ENCODE results near the gene KAT8.
"Not testable (repeated sequence)": the region's sequence is repeated elsewhere in the genome, so short reads cannot be mapped to it uniquely, and the experiment has no call there.

KAT8 gene

DNA sequence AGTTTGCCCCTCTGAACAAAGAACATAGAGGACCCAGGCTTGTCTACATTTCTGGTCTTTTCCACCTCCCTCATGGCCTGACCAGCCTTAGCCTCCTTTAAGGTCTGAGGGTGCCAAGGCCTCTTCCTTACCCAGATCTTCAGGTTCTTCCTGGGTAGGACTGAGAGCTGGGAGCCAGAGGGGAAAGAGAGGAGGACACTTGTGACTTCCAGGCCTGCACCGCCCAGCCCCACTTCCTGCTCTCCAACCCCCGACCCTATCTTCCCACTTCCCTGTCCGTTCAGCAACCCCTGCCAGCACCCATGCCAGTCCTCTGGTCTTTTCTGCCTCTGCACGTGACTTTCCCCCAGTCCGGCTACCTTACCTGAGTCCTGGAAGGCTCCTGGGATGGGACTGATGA, 31.9 kb downstream of the KAT8 start:
- DNase-seq = no peak

DNA sequence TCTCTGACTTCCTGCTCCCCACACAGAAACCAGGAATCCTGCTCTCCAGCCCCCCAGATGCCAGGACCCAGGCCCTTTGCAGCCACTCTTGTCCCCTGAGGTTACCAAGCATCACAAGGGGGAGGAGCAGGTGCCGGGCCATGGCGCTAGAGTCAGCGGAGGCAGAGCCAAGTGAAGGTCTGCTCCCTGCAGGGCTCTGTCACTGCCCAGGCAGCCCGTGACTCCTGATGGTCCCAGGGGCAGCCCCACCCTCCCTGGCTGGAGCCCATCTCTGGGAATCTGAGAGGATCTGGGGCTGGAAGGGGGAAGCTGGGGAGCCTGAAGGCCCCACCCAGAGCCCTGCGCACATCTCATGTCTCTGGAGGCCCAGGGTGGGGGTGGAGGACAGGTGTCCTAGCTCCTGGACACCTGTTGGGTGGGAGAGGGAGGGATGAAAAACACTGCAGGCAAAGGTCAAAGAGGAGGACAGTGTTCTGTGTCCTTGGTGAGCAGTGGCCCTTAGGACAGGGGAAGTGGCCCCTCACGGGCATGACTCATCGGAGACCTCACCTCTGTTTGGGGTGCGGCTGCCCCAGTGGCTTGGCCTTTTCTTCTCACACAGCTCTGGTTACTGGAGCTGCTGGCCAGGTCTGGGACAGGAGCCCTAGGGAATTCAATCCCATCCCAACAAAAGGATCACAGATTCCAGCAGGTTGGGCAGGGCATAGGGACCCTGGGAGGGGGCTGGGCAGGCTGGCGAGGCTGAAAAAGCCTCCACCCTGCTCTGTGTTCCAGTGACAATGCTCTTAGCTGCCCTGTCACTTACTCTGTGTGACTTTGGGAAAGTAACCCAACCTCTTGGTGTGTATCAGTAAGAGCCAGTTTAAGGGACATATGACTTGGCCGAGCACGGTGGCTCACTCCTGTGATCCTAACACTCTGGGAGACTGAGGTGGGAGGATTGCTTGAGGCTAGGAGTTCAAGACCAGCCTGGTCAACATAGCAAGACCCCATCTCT, 32.7 kb downstream of the KAT8 start, which contains the start of gene PRSS36:
Gene PRSS36, minus strand, starts transcription at position 173 of the 997 bp plus-strand sequence. Its CDS starts 31 bp downstream, at position 142.
- no peak for DNase-seq

DNA sequence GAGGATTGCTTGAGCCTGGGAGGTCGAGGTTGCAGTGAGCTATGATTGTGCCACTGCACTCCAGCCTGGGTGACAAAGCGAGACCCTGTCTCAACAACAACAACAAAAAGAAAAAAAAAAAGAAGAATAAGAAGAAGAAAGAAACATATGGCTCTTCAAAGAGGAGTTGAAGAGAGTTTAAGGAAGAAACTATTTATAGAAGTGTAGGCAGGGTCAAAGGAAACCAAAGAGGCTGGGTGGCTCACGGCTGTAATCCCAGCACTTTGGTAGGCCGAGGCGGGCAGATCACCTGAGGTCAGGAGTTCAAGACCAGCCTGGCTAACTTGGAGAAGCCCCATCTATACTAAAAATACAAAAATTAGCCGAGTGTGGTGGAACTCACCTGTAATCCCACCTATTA, 33.5 kb downstream of the KAT8 start:
- not testable (repeated sequence) for DNase-seq

DNA sequence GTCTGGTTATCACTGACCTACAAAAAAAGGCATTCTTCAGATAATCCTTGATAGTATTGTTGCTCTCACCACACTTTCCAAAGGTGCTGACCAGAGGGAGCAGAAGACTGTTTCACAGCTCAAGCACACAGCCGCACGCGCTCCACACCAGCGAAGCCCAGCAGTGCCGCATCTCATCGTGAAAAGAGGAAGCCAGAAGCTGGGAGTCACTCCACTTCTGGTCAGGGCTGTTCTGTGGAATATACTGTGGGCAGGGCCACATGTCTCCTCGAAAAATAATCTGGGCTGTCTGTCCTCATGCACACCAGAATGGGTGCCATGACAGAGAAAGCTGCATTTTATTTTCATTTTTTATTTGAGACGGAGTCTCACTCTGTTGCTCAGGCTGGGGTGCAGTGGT, 39.7 kb downstream of the KAT8 start:
- no peak for DNase-seq

DNA sequence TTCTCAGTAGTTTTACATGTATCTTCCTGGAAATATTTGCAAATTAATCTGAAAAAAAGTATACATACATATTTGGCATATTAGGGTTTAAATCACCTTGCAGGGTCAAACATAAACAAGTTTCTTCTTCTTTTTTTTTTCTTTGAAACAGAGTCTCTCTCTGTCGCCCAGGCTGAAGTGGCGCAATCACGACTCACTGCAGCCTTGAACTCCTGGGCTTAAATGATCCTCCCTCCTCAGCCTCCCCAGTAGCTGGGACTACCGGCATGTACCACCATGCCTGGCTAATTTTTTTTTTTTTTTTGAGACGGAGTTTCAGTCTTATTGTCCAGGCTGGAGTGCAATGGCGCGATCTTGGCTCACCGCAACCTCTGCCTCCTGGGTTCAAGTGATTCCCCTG, 49.9 kb downstream of the KAT8 start:
- DNase-seq = no peak

DNA sequence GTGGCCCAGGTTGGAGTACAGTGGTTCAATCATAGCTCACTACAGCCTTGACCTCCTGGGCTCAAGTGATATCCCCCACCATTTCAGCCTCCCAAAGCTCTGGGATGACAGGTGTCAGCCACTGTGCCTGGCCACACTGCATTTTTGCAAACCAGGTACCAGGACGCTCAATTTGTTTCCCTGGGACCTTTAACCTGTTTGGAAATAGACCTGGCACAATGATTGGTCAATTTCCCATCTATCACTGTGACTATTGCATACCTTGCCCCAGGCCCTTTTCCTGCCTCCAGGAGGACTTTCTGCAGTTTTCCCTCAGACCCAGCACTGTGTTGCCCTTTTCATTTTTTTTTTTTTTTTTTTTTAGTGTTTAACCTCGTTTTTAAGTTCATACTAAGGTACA, 51.4 kb downstream of the KAT8 start:
- DNase-seq = no peak

DNA sequence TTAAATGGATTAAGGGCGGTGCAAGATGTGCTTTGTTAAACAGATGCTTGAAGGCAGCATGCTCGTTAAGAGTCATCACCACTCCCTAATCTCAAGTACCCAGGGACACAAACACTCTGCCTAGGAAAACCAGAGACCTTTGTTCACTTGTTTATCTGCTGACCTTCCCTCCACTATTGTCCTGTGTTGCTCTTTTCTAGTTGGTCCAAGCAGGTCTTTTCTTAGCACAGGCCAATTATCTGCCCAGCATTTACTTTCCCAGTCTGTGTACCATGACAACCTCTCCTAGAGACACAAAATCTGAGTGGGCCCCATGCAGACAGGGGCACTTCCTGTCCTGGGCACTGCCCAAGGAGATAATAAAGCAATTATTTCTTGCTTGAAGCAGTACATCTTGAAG, 52.6 kb downstream of the KAT8 start:
- not testable (repeated sequence) for DNase-seq

DNA sequence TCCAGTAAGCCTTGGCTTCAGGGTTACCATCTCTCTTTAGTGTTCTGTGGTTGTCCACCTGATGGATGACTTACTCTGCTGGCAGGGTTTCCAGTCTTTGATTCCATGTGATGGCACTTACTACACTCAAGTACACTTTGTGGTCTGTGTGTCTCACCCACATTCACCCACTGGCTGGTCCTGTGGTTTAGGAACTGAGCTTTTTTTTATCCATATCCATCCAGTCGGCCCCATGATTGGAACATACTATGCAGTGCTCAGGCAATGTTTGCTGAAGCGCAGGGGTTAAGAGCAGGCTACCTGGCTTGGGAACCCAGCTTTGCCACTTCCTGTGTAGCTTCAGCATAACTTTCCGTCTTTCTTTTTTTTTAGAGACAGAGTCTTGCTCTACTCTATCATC, 59.7 kb downstream of the KAT8 start:
- no peak for DNase-seq

DNA sequence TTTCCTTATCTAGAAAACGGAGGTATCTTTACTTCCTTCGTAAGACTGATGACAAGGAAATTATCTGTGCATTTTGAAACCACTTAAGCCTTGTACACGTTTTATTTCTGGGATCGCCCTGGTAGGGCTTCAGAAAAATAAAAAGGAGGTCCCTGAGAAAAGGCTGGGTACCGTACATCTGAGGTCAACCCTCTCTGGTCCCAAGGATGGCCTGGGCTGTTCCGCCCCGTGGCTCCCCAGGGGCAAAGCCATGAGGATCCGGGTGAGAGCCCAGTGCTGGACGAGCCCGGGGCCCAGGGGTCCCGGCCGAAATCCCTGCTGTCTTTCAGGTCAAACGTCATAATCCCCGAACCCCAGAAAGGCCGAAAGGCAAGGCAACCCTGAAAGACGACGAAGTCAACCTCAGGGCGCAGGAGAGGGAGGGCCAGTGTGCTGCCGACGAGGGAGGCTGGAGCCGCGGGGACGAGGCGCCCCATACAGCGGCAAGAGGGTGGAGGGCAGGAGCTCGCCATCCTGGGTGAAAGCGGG, 61.8 kb downstream of the KAT8 start:
- DNase-seq = no peak

DNA sequence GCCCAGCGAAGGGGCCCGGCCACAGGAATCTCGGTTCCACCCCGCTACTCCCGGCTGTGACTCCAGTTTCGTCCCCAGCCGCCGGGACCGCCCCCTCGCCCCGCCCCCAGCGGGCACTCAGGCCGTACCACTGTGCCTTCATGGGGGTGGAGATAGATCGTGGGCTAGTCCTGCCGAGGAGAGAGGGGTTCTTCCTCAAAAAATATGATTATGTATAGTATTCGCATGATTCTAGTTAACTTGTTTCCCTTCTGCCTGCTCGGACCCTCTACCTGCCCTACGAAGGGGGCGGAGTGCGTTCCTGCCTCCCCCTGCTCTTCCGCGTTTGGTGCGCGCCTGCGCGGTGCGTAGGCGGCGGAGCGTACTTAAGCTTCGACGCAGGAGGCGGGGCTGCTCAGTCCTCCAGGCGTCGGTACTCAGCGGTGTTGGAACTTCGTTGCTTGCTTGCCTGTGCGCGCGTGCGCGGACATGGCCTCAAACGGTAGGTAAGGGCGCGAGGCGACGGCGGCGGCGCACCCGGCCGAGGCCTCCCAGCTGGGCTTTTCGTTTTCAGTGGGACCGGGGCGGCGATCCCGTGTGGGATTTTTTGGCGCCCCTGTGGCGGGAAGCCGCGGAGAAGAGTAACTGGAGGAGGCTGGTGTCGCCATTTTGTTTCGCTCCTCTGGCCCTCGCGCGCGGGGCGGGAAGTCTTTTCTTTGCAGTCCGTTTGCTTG, 62.4 kb downstream of the KAT8 start, which contains the start of gene FUS:
Gene FUS, plus strand, starts transcription at position 393 of the 713 bp plus-strand sequence. Its CDS starts 76 bp downstream, at position 469.
- peak; percentile 85 for DNase-seq

Measured in fibroblast of skin of back (primary cell).